ENCODE results near the gene RUFY3.

RUFY3 gene

GRCh38 chr4:70713453-70714078 is 8.2 kb upstream of the RUFY3 start:
- DNase-seq: no peak
- Histone ChIP-seq H3K4me3 (ENCODE audit: low read length) (no peak overlapping the region), H3K79me2 (ENCODE audit: low read length) (peaks cover 89% of the 10 kb centered on the region), H4K20me1 (ENCODE audit: insufficient read depth, low read length) (no peaks in the 10 kb centered on the region), H3K36me3 (replicated peaks; ENCODE audit: insufficient read depth, low read length) (no peaks in the 10 kb centered on the region), H3F3A (ENCODE audit: insufficient read depth, low read length) (no peaks in the 10 kb centered on the region), H3K9me2 (replicated peaks; ENCODE audit: insufficient read depth, low read length) (no peaks in the 10 kb centered on the region), H3K4me1 (ENCODE audit: low read length) (peaks cover 9% of the 10 kb centered on the region; the same call in 1 of the 2 replicates), H3K27ac (ENCODE audit: low read length) (no peak overlapping the region), H2AFZ (ENCODE audit: low read length) (no peak overlapping the region), H3K27me3 (replicated peaks; ENCODE audit: insufficient read depth, low read length) (no peaks in the 10 kb centered on the region), H3K4me2 (ENCODE audit: low read depth, low read length) (no peak overlapping the region), H3K9me3 (replicated peaks; ENCODE audit: insufficient read depth, low read length) (no peaks in the 10 kb centered on the region), H3K9ac (ENCODE audit: low read length) (no peak overlapping the region)
- TF ChIP-seq EZH2phosphoT487 (IDR thresholded peaks at IDR 0.05; ENCODE audit: low read length) (no peak), EZH2 (optimal IDR thresholded peaks at IDR 0.05; ENCODE audit: low read depth, low read length) (no peak)
- TF ChIP-seq, protein P1, sequence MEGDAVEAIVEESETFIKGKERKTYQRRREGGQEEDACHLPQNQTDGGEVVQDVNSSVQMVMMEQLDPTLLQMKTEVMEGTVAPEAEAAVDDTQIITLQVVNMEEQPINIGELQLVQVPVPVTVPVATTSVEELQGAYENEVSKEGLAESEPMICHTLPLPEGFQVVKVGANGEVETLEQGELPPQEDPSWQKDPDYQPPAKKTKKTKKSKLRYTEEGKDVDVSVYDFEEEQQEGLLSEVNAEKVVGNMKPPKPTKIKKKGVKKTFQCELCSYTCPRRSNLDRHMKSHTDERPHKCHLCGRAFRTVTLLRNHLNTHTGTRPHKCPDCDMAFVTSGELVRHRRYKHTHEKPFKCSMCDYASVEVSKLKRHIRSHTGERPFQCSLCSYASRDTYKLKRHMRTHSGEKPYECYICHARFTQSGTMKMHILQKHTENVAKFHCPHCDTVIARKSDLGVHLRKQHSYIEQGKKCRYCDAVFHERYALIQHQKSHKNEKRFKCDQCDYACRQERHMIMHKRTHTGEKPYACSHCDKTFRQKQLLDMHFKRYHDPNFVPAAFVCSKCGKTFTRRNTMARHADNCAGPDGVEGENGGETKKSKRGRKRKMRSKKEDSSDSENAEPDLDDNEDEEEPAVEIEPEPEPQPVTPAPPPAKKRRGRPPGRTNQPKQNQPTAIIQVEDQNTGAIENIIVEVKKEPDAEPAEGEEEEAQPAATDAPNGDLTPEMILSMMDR (IDR thresholded peaks at IDR 0.05; ENCODE audit: low read length): no peak

DNA sequence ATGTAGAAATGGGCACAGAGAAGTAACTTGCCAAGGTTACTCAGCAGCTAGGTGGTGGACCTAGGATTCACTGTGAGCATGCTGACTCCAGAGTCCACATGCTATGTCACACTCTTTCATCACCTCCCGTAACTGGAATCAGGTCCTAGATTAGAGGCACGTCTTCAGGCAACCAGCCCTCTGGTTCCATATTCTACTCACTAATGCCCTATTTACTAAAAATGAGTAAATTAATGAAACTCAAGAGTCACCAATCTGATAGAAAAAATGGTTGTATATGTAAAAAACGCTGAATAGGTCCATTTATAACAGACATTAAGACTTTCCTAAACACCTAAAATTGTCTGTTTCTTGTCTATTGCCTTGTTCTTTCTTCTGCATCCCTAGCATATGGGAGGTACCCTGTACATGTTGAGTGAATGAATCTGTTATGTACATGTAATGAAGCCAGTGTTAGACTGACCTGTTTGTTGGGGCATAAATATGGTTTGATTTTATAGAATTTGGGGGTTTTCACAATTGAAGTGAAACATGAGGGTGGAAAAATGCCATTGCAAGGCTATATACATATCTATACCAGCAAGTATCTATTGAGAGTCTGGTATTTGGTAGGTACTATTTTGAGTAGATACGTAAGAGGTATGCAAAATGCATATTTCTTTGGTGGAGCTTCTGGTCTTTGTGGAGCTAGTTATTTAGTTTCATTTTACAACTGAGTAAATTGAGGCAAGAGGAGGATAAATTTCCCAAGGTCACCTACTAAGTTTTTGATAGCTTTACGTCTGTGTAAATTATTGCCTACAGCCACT is 7.5 kb upstream of the RUFY3 start:
- Histone ChIP-seq H3K27me3 (replicated peaks; ENCODE audit: insufficient read depth, low read length) (no peaks in the 10 kb centered on the region), H3K4me2 (ENCODE audit: low read depth, low read length) (no peak overlapping the region), H2AFZ (ENCODE audit: low read length) (no peak overlapping the region), H4K20me1 (ENCODE audit: insufficient read depth, low read length) (no peaks in the 10 kb centered on the region), H3K36me3 (replicated peaks; ENCODE audit: insufficient read depth, low read length) (no peaks in the 10 kb centered on the region), H3K79me2 (ENCODE audit: low read length) (peaks cover 89% of the 10 kb centered on the region), H3K9ac (ENCODE audit: low read length) (no peak overlapping the region), H3K27ac (ENCODE audit: low read length) (no peak overlapping the region), H3K4me3 (ENCODE audit: low read length) (no peak overlapping the region), H3F3A (ENCODE audit: insufficient read depth, low read length) (no peaks in the 10 kb centered on the region), H3K9me2 (replicated peaks; ENCODE audit: insufficient read depth, low read length) (no peaks in the 10 kb centered on the region), H3K4me1 (ENCODE audit: low read length) (peaks cover 9% of the 10 kb centered on the region; the same call in 1 of the 2 replicates), H3K9me3 (replicated peaks; ENCODE audit: insufficient read depth, low read length) (no peaks in the 10 kb centered on the region)
- DNase-seq: no peak
- TF ChIP-seq EZH2phosphoT487 (IDR thresholded peaks at IDR 0.05; ENCODE audit: low read length) (no peak), EZH2 (optimal IDR thresholded peaks at IDR 0.05; ENCODE audit: low read depth, low read length) (no peak)
- TF ChIP-seq, protein P1 (IDR thresholded peaks at IDR 0.05; ENCODE audit: low read length): no peak

DNA sequence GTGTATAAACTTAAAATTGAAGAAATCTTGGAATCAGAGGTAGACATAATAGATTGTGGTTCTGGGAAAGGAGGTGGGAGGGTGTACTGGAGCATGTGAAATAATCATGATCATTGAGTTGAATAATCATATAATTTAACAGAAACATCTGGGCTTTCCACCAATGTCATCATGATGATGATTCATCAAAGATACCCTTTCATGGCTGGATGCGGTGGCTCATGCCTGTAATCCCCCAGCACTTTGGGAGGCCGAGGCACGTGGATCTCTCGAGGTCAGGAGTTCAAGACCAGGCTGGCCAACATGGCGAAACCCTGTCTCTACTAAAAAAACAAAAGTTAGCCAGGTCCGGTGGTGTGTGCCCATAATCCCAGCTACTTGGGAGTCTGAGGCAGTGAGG is 6.7 kb upstream of the RUFY3 start:
- TF ChIP-seq, protein P1 (IDR thresholded peaks at IDR 0.05; ENCODE audit: low read length): no peak
- TF ChIP-seq EZH2phosphoT487 (IDR thresholded peaks at IDR 0.05; ENCODE audit: low read length) (no peak), EZH2 (optimal IDR thresholded peaks at IDR 0.05; ENCODE audit: low read depth, low read length) (no peak)
- H3K4me2 ChIP-seq (ENCODE audit: low read depth, low read length): no peak overlapping the region
- no peaks in the 10 kb centered on the region for H3K36me3 ChIP-seq (replicated peaks; ENCODE audit: insufficient read depth, low read length)
- H4K20me1 ChIP-seq (ENCODE audit: insufficient read depth, low read length): no peaks in the 10 kb centered on the region
- H3K9me2 ChIP-seq (replicated peaks; ENCODE audit: insufficient read depth, low read length): no peaks in the 10 kb centered on the region
- peaks cover 9% of the 10 kb centered on the region; the same call in 1 of the 2 replicates for H3K4me1 ChIP-seq (ENCODE audit: low read length)
- no peak overlapping the region for H3K27ac ChIP-seq (ENCODE audit: low read length)
- H3K9ac ChIP-seq (ENCODE audit: low read length): no peak overlapping the region
- no peaks in the 10 kb centered on the region for H3K27me3 ChIP-seq (replicated peaks; ENCODE audit: insufficient read depth, low read length)
- H2AFZ ChIP-seq (ENCODE audit: low read length): no peak overlapping the region
- H3K9me3 ChIP-seq (replicated peaks; ENCODE audit: insufficient read depth, low read length): no peaks in the 10 kb centered on the region
- no peak for DNase-seq
- peaks cover 89% of the 10 kb centered on the region for H3K79me2 ChIP-seq (ENCODE audit: low read length)
- no peak overlapping the region for H3K4me3 ChIP-seq (ENCODE audit: low read length)
- H3F3A ChIP-seq (ENCODE audit: insufficient read depth, low read length): no peaks in the 10 kb centered on the region
